Brain microvascular endothelial cell (primary cell): ENCODE measurements around the gene PPP1R14C.

ENCODE experiments used
- DNase-seq: peaks from one replicate; pipeline ENCODE4 v3.0.0-alpha.2; 2020
- H3K27ac ChIP-seq: fragments of 250-450 bp; sonication (Bioruptor Pico); 2 replicates; pipeline ENCODE4 v1.5.1; 2020; ENCODE audit warnings: mild to moderate bottlenecking, moderate library complexity
- H3K27me3 ChIP-seq: fragments of 250-450 bp; sonication (Bioruptor Pico); replicated peaks from 2 replicates; pipeline ENCODE4 v1.5.1; 2020; ENCODE audit warnings: mild to moderate bottlenecking
- H3K36me3 ChIP-seq: fragments of 250-450 bp; sonication (Bioruptor Pico); replicated peaks from 2 replicates; pipeline ENCODE4 v1.5.1; 2020; ENCODE audit warnings: mild to moderate bottlenecking
- H3K4me3 ChIP-seq: 2 replicates; pipeline ENCODE4 v1.5.1; 2011; ENCODE audit warnings: low read depth, mild to moderate bottlenecking, control low read depth, low read length, moderate library complexity
- in situ Hi-C: cut with HindIII; loops from 2 replicates; pipeline ENCODE4 v1.10.0; 2017; ENCODE audit warnings: low sequenced_read_pairs, low pct_ligation_motif_present
- TF ChIP-seq, protein P1 (sequence below): IDR thresholded peaks from 2 replicates; pipeline ENCODE4 v1.5.1; 2011; ENCODE audit warnings: low read depth, mild to moderate bottlenecking, moderate library complexity, low read length, control low read depth, inconsistent platforms; ENCODE audit errors: missing control alignments

The PPP1R14C gene

DNA sequence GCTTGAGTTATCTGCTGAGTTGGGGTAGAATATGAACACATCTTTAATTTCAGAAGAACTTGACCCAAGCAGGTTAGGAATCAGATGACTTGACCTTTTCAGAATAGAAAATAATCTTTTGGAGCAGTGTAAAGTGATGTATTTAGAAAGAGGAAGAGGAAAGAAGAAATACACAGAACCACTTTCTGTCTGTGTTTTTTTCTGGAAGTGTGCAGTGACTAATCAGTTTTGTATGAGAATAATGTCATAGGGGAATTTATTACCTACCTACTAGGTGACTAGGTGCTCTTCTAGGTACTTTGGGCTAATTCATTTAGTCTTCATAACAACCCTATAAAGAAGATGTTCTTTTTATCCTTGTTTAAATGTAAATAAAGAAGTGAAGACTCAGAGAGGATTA, 3.0 kb downstream of the PPP1R14C start:
- in situ Hi-C loops = no loop called here
- TF ChIP-seq, protein P1, sequence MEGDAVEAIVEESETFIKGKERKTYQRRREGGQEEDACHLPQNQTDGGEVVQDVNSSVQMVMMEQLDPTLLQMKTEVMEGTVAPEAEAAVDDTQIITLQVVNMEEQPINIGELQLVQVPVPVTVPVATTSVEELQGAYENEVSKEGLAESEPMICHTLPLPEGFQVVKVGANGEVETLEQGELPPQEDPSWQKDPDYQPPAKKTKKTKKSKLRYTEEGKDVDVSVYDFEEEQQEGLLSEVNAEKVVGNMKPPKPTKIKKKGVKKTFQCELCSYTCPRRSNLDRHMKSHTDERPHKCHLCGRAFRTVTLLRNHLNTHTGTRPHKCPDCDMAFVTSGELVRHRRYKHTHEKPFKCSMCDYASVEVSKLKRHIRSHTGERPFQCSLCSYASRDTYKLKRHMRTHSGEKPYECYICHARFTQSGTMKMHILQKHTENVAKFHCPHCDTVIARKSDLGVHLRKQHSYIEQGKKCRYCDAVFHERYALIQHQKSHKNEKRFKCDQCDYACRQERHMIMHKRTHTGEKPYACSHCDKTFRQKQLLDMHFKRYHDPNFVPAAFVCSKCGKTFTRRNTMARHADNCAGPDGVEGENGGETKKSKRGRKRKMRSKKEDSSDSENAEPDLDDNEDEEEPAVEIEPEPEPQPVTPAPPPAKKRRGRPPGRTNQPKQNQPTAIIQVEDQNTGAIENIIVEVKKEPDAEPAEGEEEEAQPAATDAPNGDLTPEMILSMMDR = no peak
- no peak overlapping the region for H3K27ac ChIP-seq
- peaks cover 72% of the 10 kb centered on the region for H3K27me3 ChIP-seq
- no peaks in the 10 kb centered on the region for H3K36me3 ChIP-seq
- H3K4me3 ChIP-seq = no peak overlapping the region
- DNase-seq = no peak

DNA sequence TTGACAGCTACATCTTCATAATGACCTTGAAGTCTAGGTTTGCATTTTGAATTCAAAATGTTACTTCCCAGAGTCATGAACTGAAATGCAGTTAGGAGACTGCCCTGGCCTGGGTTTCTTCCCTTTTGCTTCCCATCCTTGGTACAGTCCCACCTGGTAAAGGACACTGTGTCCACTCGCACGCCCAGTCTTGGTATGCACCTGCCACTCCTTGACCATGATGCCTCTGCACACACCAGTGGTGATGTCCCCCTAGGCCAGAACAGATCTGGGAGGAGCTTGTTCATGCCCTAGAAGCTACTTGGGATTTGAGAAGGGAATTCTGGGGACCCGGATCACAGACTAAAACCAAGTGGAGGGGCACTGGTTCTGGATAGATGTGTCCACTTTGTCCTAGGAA, 3.6 kb downstream of the PPP1R14C start:
- Histone ChIP-seq H3K4me3 (no peak overlapping the region), H3K27me3 (peaks cover 71% of the 10 kb centered on the region), H3K27ac (no peak overlapping the region), H3K36me3 (no peaks in the 10 kb centered on the region)
- in situ Hi-C loops = no loop called here
- TF ChIP-seq, protein P1 = no peak
- DNase-seq = no peak

DNA sequence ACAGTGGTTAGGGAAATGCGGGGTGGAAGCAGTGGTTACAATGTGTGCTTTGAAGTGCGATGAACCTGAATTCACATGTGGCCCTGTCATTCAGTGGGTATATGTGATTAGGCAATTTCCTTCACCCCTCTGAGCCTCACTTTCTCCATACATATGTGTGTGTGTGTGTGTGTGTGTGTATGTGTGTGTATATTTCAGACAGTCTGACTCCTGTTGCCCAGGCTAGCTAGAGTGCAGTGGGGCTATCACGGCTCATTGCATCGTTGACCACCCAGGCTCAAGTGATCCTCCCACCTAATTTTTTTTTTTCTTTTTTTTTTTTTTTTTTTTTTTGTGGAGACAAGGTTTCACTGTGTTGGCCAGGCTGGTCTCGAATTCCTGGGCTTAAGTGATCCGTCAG, 6.3 kb downstream of the PPP1R14C start:
- H3K4me3 ChIP-seq = no peak overlapping the region
- TF ChIP-seq, protein P1 = no peak
- H3K27ac ChIP-seq = no peak overlapping the region
- H3K27me3 ChIP-seq = peaks cover 45% of the 10 kb centered on the region
- no peak for DNase-seq
- in situ Hi-C loops = no loop called here
- H3K36me3 ChIP-seq = no peaks in the 10 kb centered on the region

DNA sequence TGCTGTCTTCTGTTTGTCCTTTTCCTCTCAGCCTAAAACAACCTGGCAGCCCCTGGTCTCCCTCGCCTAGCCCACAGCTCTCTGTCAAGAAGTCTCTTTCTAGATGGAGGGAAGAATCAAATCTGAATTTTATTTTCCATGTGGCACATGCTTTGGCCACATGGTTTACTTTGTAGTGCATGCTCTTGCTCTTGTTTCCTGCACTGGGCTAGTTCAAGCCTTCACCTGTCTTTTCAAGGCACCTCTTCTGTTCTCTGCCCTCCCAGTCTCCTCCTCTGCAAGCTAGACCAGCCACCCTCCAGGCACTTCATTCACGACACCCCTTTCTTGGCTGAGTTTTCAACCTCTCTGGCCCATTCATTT, 7.6 kb downstream of the PPP1R14C start:
- in situ Hi-C loops = no loop called here
- TF ChIP-seq, protein P1 = no peak
- DNase-seq = no peak
- H3K27ac ChIP-seq = no peak overlapping the region
- no peak overlapping the region for H3K4me3 ChIP-seq
- no peaks in the 10 kb centered on the region for H3K36me3 ChIP-seq
- peaks cover 32% of the 10 kb centered on the region for H3K27me3 ChIP-seq

DNA sequence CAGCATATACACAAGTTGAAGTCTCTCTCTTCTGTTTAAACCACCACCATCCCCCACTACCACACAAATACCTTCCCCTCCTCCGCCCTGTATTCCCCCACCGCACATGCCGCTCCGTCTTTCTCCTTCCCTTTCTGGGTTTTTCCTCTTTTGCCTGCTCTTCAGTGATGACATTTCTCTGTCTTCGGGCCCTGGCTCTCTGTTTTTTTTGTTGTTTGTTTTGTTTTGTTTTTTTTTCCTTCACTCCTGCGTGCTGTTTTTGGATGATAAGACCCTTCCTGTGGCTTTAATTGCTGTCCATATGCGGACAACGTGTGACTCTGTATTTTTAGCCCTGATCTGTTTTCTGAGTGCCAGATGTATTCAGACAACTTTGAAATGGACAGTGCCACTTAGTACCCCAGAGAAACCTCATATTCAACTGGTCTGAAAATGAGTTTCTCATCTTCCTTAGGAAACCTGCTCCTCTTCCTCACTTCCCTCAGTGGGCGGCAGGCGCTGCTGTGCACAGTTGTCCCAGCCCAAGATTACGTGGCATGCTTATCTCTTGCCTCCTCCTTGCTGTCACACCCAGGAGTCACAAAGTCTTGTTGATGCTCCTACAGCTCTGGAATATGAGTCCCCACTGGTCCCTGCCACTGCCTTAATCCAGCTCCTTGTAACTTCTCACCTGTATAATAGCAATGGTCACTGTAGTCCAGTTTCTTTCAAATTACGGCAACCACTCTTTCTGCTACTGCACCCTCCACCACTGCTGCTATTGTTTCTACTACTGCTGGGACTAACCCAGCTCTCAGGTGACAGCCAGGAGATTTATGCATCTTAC, 8.2 kb downstream of the PPP1R14C start:
- in situ Hi-C loops = no loop called here
- TF ChIP-seq, protein P1 = no peak
- H3K27ac ChIP-seq = no peak overlapping the region
- H3K27me3 ChIP-seq = peaks cover 27% of the 10 kb centered on the region
- no peak for DNase-seq
- no peak overlapping the region for H3K4me3 ChIP-seq
- no peaks in the 10 kb centered on the region for H3K36me3 ChIP-seq
